CD4-positive, alpha-beta T cell (primary cell): ENCODE data around the gene PRPF19. TPM values are rescaled to one million over a fixed set of nuclear protein-coding genes. Genes with fewer than 3 reads are reported as not detected.

Source experiments
- ATAC-seq: fragments of 200-7000 bp; cut with Tn5 transposase; one replicate; pipeline ENCODE4 v1.10.0; 2022; ENCODE audit warnings: mild to moderate bottlenecking; ENCODE audit not compliant: poor library complexity
- CTCF ChIA-PET: fragments of 350-600 bp; sonication (Branson Sonifier 250); formaldehyde crosslinking; loops from one replicate; lab custom pipeline; 2021; ENCODE audit warnings: antibody characterized with exemption, inconsistent platforms; lab: Charles Lee
- POLR2A ChIA-PET: fragments of 350-600 bp; sonication (Branson Sonifier 250); formaldehyde crosslinking; loops from one replicate; lab custom pipeline; 2021; ENCODE audit warnings: antibody characterized with exemption, inconsistent platforms; lab: Charles Lee
- DNase-seq, 14 experiments: peaks; one replicate each; pipeline ENCODE4 v3.0.0-alpha.2; 2013 to 2020; ENCODE audit warnings: mixed read lengths in 2 of 14
- H3K27ac ChIP-seq, 2 donors: one replicate each; pipeline versions ENCODE4 v1.5.1 to v1.7.0; 2013; ENCODE audit warnings: low read length in 2 of 2, low read depth in 1 of 2, mild to moderate bottlenecking in 1 of 2
- H3K27me3 ChIP-seq, 2 experiments: 1 replicate in 1 of 2; 2 replicates in 1 of 2; pipeline versions ENCODE4 v1.6.1 to v1.7.0; 2013; ENCODE audit warnings: low read length in 2 of 2, control low read depth in 1 of 2, mild to moderate bottlenecking in 1 of 2, moderate library complexity in 1 of 2; ENCODE audit not compliant: insufficient read depth in 2 of 2, control insufficient read depth in 1 of 2
- H3K36me3 ChIP-seq: one replicate; pipeline ENCODE4 v1.6.1; 2013; ENCODE audit warnings: low read length, control low read depth; ENCODE audit not compliant: insufficient read depth
- H3K4me1 ChIP-seq: one replicate; pipeline ENCODE4 v1.6.1; 2013; ENCODE audit warnings: low read length, control low read depth; ENCODE audit not compliant: insufficient read depth
- H3K4me3 ChIP-seq: one replicate; pipeline ENCODE4 v1.5.1; 2013; ENCODE audit warnings: mild to moderate bottlenecking, low read length, moderate library complexity
- H3K9me3 ChIP-seq, 2 experiments: 1 replicate in 1 of 2; 2 replicates in 1 of 2; pipeline versions ENCODE4 v1.6.1 to v1.7.0; 2013; ENCODE audit warnings: low read length in 2 of 2, mild to moderate bottlenecking in 2 of 2, control low read depth in 1 of 2, moderate library complexity in 1 of 2; ENCODE audit not compliant: control insufficient read depth in 1 of 2, insufficient read depth in 1 of 2
- H3K27ac Mint-ChIP-seq: one replicate; pipeline ENCODE4 v1.8.0; 2020; ENCODE audit warnings: mixed read lengths
- H3K27me3 Mint-ChIP-seq: one replicate; pipeline ENCODE4 v1.8.0; 2021; ENCODE audit warnings: mixed read lengths
- H3K36me3 Mint-ChIP-seq: one replicate; pipeline ENCODE4 v1.8.0; 2021; ENCODE audit warnings: low read depth, mixed read lengths
- H3K4me1 Mint-ChIP-seq: one replicate; pipeline ENCODE4 v1.8.0; 2021; ENCODE audit warnings: low read depth, mixed read lengths
- H3K4me3 Mint-ChIP-seq: one replicate; pipeline ENCODE4 v1.8.0; 2020; ENCODE audit warnings: mild to moderate bottlenecking, mixed read lengths
- H3K9me3 Mint-ChIP-seq: one replicate; pipeline ENCODE4 v1.8.0; 2020; ENCODE audit warnings: mixed read lengths
- CTCF ChIP-seq: fragments of 200-600 bp; IDR thresholded peaks from one replicate; pipeline ENCODE4 v1.8.0; 2022; ENCODE audit warnings: antibody characterized with exemption, mild to moderate bottlenecking
- intact Hi-C, 2 experiments: fragments of 100-400 bp; cut with DNase I in 1 of 2; cut with micrococcal nuclease in 1 of 2; formaldehyde crosslinking; loops; one replicate each; pipeline versions ENCODE4 v1.15.1 to v1.9.0; 2023 to 2025; cut with DNase I, micrococcal nuclease
- total RNA-seq, 174 experiments: library from RNA in 2 of 174; stranded (reverse) in 2 of 174; gene quantifications; one replicate each; pipeline ENCODE4 v1.2.3 and lab custom pipeline; 2021 to 2026

The PRPF19 gene
- total RNA-seq, 2 experiments from 2014 or later = 63.2 to 67.3 TPM

DNA sequence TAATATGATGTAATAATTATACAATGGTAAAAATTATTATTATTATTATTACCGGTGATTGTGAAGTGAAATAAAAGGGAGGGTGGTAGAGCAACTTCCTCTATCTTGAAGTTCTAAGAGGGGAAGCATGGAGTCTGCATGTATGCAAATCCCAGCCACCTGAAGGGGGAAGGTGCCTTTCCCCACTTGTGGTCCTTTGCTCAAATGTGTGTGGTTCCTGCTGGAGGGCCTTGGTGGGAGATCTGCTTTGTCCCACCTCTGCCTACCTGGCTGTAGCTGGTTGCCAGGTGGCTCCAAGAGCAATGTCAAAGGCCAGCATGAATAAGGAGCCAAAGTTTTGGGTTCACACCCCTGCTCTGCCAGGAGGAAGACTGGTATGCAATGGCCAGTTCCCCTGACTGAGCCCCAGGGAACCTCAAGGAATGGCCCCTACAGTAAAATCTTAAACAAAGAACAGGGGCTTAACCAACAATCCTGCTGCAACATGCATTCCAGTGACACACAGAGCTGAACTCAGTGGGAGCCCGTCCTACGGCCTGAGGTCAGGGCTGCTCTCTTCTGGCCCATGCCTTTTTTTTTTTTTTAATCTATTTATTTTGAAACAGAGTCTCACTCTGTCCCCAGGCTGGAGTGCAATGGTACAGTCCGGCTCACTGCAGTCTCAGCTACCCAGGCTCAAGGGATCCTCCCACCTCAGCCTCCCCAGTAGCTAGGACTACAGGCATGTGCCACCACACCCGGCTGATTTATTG, 26.4 kb upstream of the PRPF19 start:
- TF ChIP-seq CTCF = no peak
- Mint-ChIP-seq H3K36me3 (no peaks in the 10 kb centered on the region), H3K9me3 (no peaks in the 10 kb centered on the region), H3K4me1 (no peaks in the 10 kb centered on the region), H3K27ac (no peak overlapping the region), H3K27me3 (no peaks in the 10 kb centered on the region), H3K4me3 (no peak overlapping the region)
- H3K27me3 ChIP-seq = peaks cover 0 to 5% of the 10 kb centered on the region in 2 experiments
- H3K4me3 ChIP-seq = no peak overlapping the region
- ATAC-seq (no peak), DNase-seq (no peak)
- ChIA-PET CTCF (no interaction called here), POLR2A (no interaction called here)
- no peaks in the 10 kb centered on the region for H3K4me1 ChIP-seq
- intact Hi-C loops = no loop called here
- H3K36me3 ChIP-seq = no peaks in the 10 kb centered on the region
- no peak overlapping the region for H3K27ac ChIP-seq
- H3K9me3 ChIP-seq = no peaks in the 10 kb centered on the region

DNA sequence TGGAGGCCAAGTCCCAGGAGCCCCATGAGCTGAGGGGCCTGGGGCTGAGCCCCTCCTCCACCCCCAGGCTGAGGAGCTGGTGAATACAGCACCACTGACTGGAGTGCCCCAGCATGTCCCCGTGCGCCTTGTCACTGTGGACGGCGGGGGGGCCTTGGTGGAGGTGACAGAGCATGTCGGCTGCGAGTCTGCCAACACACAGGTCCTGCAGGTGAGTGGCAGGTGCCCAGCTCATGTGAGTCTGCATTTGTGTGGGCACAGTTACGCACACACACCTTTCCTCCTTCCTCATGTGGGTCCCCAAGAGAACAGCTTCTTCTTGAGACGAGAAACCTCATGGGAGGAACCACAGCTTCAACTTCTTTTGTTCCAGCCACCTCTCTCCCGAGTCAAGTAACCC, 25.5 kb upstream of the PRPF19 start:
- H3K36me3 Mint-ChIP-seq = no peaks in the 10 kb centered on the region
- Histone ChIP-seq H3K9me3 (no peaks in the 10 kb centered on the region), H3K4me3 (no peak overlapping the region), H3K27me3 (peaks cover 0 to 5% of the 10 kb centered on the region in 2 experiments), H3K27ac (no peak overlapping the region), H3K4me1 (no peaks in the 10 kb centered on the region), H3K36me3 (no peaks in the 10 kb centered on the region)
- no peaks in the 10 kb centered on the region for H3K4me1 Mint-ChIP-seq
- DNase-seq (no peak), ATAC-seq (no peak)
- ChIA-PET POLR2A (no interaction called here), CTCF (no interaction called here)
- no peak for TF ChIP-seq CTCF
- H3K9me3 Mint-ChIP-seq = no peaks in the 10 kb centered on the region
- no peaks in the 10 kb centered on the region for H3K27me3 Mint-ChIP-seq
- intact Hi-C loops = no loop called here
- H3K27ac Mint-ChIP-seq = no peak overlapping the region
- no peak overlapping the region for H3K4me3 Mint-ChIP-seq

DNA sequence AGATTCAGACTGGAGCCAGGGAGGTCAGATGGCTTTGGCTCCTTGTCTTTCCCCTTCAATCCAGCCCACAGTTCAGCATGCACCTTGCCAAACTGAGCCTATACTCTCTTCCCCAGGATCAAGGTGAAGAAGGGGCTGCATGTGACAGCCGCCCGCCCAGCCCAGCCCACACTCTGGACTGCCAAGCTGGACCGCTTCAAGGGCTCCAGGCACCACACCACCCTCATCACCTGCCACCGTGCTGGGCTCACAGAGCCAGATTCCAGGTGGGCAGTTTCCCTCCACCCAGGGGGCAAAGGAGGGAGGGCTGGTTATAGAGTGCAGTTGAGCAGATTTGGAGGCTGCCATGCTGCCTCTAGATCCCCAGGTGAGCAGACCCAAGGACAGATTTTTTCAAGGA, 24.0 kb upstream of the PRPF19 start:
- Mint-ChIP-seq H3K27ac (no peak overlapping the region), H3K4me1 (peaks cover under 1% of the 10 kb centered on the region), H3K9me3 (no peaks in the 10 kb centered on the region), H3K36me3 (no peaks in the 10 kb centered on the region), H3K4me3 (no peak overlapping the region), H3K27me3 (peaks cover 13% of the 10 kb centered on the region)
- H3K9me3 ChIP-seq = no peaks in the 10 kb centered on the region
- CTCF ChIA-PET = no interaction called here
- DNase-seq (no peak), ATAC-seq (no peak)
- POLR2A ChIA-PET = no interaction called here
- TF ChIP-seq CTCF = no peak
- H3K4me1 ChIP-seq = peaks cover 3% of the 10 kb centered on the region
- no peak overlapping the region for H3K4me3 ChIP-seq
- peaks cover 1 to 7% of the 10 kb centered on the region in 2 experiments for H3K27me3 ChIP-seq
- intact Hi-C loops = no loop called here
- H3K36me3 ChIP-seq = no peaks in the 10 kb centered on the region
- H3K27ac ChIP-seq = no peak overlapping the region
